HG02571 (cell line): Measurements from ENCODE around the gene MTM1.

Source experiments
- ATAC-seq: cut with Tn5 transposase; IDR thresholded peaks from one replicate; pipeline ENCODE4 v1.9.1; 2021; ENCODE audit warnings: mild to moderate bottlenecking, moderate library complexity; ENCODE audit not compliant: unreplicated experiment

The MTM1 gene

GRCh38 chrX:150701377-150701776, 133.0 kb downstream of the MTM1 start:
- ATAC-seq: no peak

- ATAC-seq: no peak
These were observed 134.7 kb downstream of the MTM1 start for GRCh38 chrX:150702966-150703694.

GRCh38 chrX:150703695-150703974, 135.2 kb downstream of the MTM1 start:
- ATAC-seq: no peak

GRCh38 chrX:150704030-150704613, 135.7 kb downstream of the MTM1 start:
- ATAC-seq: no peak

GRCh38 chrX:150712619-150713018, 144.2 kb downstream of the MTM1 start:
- ATAC-seq: no peak

- ATAC-seq: no peak
These were observed 146.8 kb downstream of the MTM1 start for GRCh38 chrX:150715184-150715583.

GRCh38 chrX:150719621-150720020, 151.2 kb downstream of the MTM1 start:
- ATAC-seq: no peak
